Measurements from ENCODE around the gene CRHR1.
A peak's percentile ranks its signal among the peaks of the same experiment; 100 is the strongest.

Gene CRHR1

GRCh38 chr17:45813048-45813725 lies 29.1 kb downstream of the CRHR1 start:
- H3K4me3 Mint-ChIP-seq, result no peak overlapping the region
- DNase-seq (no peak), ATAC-seq (replicated peaks) (no peak)
- H3K27ac Mint-ChIP-seq, result no peak overlapping the region
- peaks cover 0 to 4% of the 10 kb centered on the region in 2 donors for H3K4me1 Mint-ChIP-seq
- peaks cover 10 to 31% of the 10 kb centered on the region in 2 donors for H3K27me3 Mint-ChIP-seq
- no peaks in the 10 kb centered on the region for H3K9me3 Mint-ChIP-seq
- no peaks in the 10 kb centered on the region for H3K36me3 Mint-ChIP-seq

DNA sequence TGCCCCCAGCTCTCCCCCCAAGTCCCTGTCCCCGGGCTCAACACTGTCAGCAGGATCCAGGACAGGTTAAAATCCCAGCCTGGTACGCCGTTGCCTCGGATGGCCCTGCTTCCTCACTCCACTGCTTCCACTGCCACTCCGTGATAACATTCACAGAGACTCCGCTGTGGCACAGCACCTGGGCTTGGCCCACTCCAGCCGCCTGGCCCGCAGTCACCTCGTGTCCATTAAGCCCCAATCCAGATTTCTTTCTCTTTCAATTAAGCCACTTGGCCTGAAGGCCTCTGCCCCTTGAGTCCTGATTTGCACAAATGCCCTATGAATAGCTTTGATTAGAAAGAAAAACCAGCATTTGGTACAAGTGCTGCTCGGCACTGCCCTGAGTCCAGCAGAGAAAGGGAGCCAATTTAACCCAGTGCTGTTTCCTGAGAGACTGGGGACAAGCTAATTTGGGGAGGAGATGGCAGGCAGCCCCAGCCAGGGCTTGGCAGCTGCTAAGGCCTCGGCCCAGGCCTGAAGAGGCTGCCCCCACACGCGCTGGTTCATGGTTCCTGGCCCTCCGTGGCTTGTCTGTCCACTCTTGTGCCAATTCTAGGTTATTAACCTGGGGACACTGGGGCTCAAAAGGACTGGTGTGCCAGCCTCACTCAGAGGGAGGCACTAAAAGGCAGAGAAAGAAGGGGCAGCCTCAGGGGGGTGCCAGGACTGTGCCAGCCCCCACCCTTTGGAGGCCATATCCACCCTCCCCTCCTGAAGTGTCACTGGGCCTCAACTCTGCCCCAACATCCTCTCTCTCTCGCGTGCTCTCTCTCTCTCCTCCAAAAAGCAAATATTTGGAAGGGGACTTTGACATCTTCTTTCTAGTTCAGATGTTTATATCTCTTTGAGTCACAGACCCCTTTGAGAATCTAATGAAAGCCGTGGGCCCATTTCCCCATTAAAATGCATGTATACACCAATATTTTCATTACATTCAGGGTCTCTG lies 30.8 kb downstream of the CRHR1 start:
- Mint-ChIP-seq H3K36me3 (no peaks in the 10 kb centered on the region), H3K9me3 (no peaks in the 10 kb centered on the region), H3K27me3 (peaks cover 10 to 39% of the 10 kb centered on the region in 2 donors), H3K27ac (no peak overlapping the region), H3K4me3 (no peak overlapping the region), H3K4me1 (peaks cover 0 to 4% of the 10 kb centered on the region in 2 donors)
- DNase-seq (no peak), ATAC-seq (replicated peaks) (no peak)

- no peaks in the 10 kb centered on the region for H3K36me3 Mint-ChIP-seq
- peaks cover 13 to 41% of the 10 kb centered on the region in 2 donors for H3K27me3 Mint-ChIP-seq
- ATAC-seq (replicated peaks) (no peak), DNase-seq (no peak)
- no peaks in the 10 kb centered on the region for H3K9me3 Mint-ChIP-seq
- no peak overlapping the region for H3K27ac Mint-ChIP-seq
- H3K4me1 Mint-ChIP-seq, result peaks cover 0 to 8% of the 10 kb centered on the region in 2 donors
- no peak overlapping the region for H3K4me3 Mint-ChIP-seq
These were observed 31.6 kb downstream of the CRHR1 start for GRCh38 chr17:45815752-45816151.

- H3K4me3 Mint-ChIP-seq, result no peak overlapping the region
- DNase-seq, result no peak
- H3K36me3 Mint-ChIP-seq, result no peaks in the 10 kb centered on the region
These were observed 33.9 kb downstream of the CRHR1 start for GRCh38 chr17:45818041-45818440.

GRCh38 chr17:45818699-45819098 lies 34.6 kb downstream of the CRHR1 start:
- H3K27ac Mint-ChIP-seq, result no peak overlapping the region
- H3K4me3 Mint-ChIP-seq, result no peak overlapping the region
- no peaks in the 10 kb centered on the region for H3K36me3 Mint-ChIP-seq
- peaks cover 0 to 5% of the 10 kb centered on the region in 2 donors for H3K4me1 Mint-ChIP-seq
- DNase-seq, result no peak
- peaks cover 11 to 36% of the 10 kb centered on the region in 2 donors for H3K27me3 Mint-ChIP-seq
- no peak for ATAC-seq (replicated peaks)
- no peaks in the 10 kb centered on the region for H3K9me3 Mint-ChIP-seq

More at GRCh38 chr17:45818041-45818440, 33.9 kb downstream of the CRHR1 start:
- H3K4me1 Mint-ChIP-seq, result peaks cover 0 to 9% of the 10 kb centered on the region in 2 donors
- no peak overlapping the region for H3K27ac Mint-ChIP-seq
- ATAC-seq (replicated peaks), result no peak
- peaks cover 15 to 41% of the 10 kb centered on the region in 2 donors for H3K27me3 Mint-ChIP-seq
- no peaks in the 10 kb centered on the region for H3K9me3 Mint-ChIP-seq

DNA sequence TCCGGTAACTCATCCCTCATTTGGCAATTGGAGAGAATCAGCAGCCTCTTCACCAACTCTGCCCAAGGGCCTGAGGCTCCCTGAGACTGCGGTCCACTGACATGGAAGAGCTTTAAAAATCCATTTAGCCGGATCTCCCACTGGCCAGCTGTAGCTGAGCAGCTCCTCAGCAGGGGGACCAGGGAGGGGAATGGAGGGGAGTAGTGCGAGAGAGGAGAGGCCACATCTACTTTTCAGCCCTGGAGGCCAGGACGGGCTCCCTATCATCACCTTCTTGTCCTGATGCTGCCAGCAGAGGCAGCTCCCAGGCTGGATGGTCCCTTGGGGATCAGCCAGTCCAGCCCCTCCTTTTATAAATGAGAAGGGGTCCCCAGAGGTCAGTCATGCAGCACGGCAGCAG lies 35.5 kb downstream of the CRHR1 start:
- peak overlapping the region; percentile 27 for H3K27ac Mint-ChIP-seq

GRCh38 chr17:45820052-45820780 lies 36.1 kb downstream of the CRHR1 start:
- peak overlapping the region; percentile 27 for H3K27ac Mint-ChIP-seq
- H3K9me3 Mint-ChIP-seq, result no peaks in the 10 kb centered on the region
- H3K36me3 Mint-ChIP-seq, result no peaks in the 10 kb centered on the region
- peak; percentile 43 to 45 for ATAC-seq (replicated peaks)
- no peak overlapping the region for H3K4me3 Mint-ChIP-seq
- peaks cover 14 to 32% of the 10 kb centered on the region in 2 donors for H3K27me3 Mint-ChIP-seq
- H3K4me1 Mint-ChIP-seq, result peaks cover 0 to 5% of the 10 kb centered on the region in 2 donors
- DNase-seq, result no peak

More for the DNA sequence above, 35.5 kb downstream of the CRHR1 start:
- no peaks in the 10 kb centered on the region for H3K9me3 Mint-ChIP-seq
- DNase-seq (no peak), ATAC-seq (replicated peaks) (no peak)
- H3K4me1 Mint-ChIP-seq, result peaks cover 0 to 5% of the 10 kb centered on the region in 2 donors
- H3K36me3 Mint-ChIP-seq, result no peaks in the 10 kb centered on the region
- H3K27me3 Mint-ChIP-seq, result peaks cover 14 to 35% of the 10 kb centered on the region in 2 donors
- no peak overlapping the region for H3K4me3 Mint-ChIP-seq

- Mint-ChIP-seq H3K27me3 (peaks cover 14 to 32% of the 10 kb centered on the region in 2 donors), H3K27ac (no peak overlapping the region), H3K4me3 (no peak overlapping the region), H3K4me1 (peaks cover 0 to 5% of the 10 kb centered on the region in 2 donors), H3K36me3 (no peaks in the 10 kb centered on the region), H3K9me3 (no peaks in the 10 kb centered on the region)
- ATAC-seq (replicated peaks) (no peak), DNase-seq (no peak)
These were observed 37.0 kb downstream of the CRHR1 start for GRCh38 chr17:45821147-45821546.

DNA sequence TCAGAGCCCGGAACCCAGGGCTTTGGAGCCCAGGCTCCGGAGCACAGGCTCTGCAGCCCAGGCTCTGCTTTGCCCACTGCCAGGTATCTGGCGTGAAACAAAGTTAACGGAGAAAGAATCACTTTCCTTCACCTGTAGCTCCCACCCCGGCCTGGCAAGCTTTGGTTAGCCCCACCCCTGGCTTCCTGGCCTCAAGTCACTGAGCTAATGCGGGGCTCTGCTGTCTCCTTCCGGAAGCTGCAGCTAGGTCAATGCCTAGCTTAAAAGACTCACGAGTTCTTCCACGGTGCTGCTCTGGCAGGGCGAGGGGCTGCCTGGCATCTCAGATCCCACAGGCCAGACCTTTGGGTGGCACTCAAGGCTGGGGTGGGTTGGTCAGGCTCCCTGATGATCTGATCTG lies 39.5 kb downstream of the CRHR1 start:
- H3K27me3 Mint-ChIP-seq, result peaks cover 21 to 29% of the 10 kb centered on the region in 2 donors
- H3K9me3 Mint-ChIP-seq, result no peaks in the 10 kb centered on the region
- no peak for ATAC-seq (replicated peaks)
- DNase-seq, result no peak
- H3K4me1 Mint-ChIP-seq, result peaks cover 0 to 5% of the 10 kb centered on the region in 2 donors
- no peak overlapping the region for H3K4me3 Mint-ChIP-seq
- no peaks in the 10 kb centered on the region for H3K36me3 Mint-ChIP-seq
- no peak overlapping the region for H3K27ac Mint-ChIP-seq

DNA sequence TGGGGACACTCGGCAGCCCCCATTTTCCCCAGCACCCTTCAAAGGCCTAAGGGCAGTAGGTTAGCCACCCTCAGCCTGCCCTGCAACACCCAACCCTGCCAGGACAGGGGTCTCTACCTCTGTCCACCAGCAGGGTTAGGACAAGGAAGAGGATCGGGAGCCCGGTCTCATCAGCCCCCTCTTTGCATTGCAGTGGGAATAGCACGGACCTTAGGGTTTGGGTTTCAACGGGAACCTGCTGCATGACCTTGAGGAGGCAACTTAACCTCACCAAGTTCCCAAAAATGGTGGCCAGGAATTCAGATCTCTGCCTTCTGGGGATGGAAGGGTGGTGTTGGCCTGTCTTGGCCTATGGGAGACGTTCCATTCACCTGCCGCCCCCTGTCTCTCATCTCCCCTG lies 40.4 kb downstream of the CRHR1 start:
- no peak for DNase-seq
- Mint-ChIP-seq H3K27ac (no peak overlapping the region), H3K36me3 (no peaks in the 10 kb centered on the region), H3K27me3 (peaks cover 28 to 32% of the 10 kb centered on the region in 2 donors), H3K9me3 (no peaks in the 10 kb centered on the region), H3K4me3 (no peak overlapping the region), H3K4me1 (peaks cover 0 to 5% of the 10 kb centered on the region in 2 donors)
- no peak for ATAC-seq (replicated peaks)

- DNase-seq, result no peak
- Mint-ChIP-seq H3K4me3 (no peak overlapping the region), H3K4me1 (peaks cover 0 to 5% of the 10 kb centered on the region in 2 donors), H3K36me3 (no peaks in the 10 kb centered on the region), H3K27me3 (peaks cover 28 to 37% of the 10 kb centered on the region in 2 donors), H3K27ac (no peak overlapping the region), H3K9me3 (no peaks in the 10 kb centered on the region)
- no peak for ATAC-seq (replicated peaks)
These were observed 40.9 kb downstream of the CRHR1 start for GRCh38 chr17:45824901-45825492.

GRCh38 chr17:45825792-45826191 lies 41.7 kb downstream of the CRHR1 start:
- no peaks in the 10 kb centered on the region for H3K36me3 Mint-ChIP-seq
- no peak for ATAC-seq (replicated peaks)
- H3K4me1 Mint-ChIP-seq, result peaks cover 0 to under 1% of the 10 kb centered on the region in 2 donors
- no peak overlapping the region for H3K27ac Mint-ChIP-seq
- peaks cover 25 to 37% of the 10 kb centered on the region in 2 donors for H3K27me3 Mint-ChIP-seq
- H3K4me3 Mint-ChIP-seq, result no peak overlapping the region
- DNase-seq, result no peak
- no peaks in the 10 kb centered on the region for H3K9me3 Mint-ChIP-seq

GRCh38 chr17:45826919-45827588 lies 42.9 kb downstream of the CRHR1 start:
- peaks cover 0 to 3% of the 10 kb centered on the region in 2 donors for H3K4me1 Mint-ChIP-seq
- H3K27me3 Mint-ChIP-seq, result peaks cover 19 to 30% of the 10 kb centered on the region in 2 donors
- H3K4me3 Mint-ChIP-seq, result no peak overlapping the region
- no peaks in the 10 kb centered on the region for H3K9me3 Mint-ChIP-seq
- no peaks in the 10 kb centered on the region for H3K36me3 Mint-ChIP-seq
- ATAC-seq (replicated peaks), result no peak
- DNase-seq, result no peak
- H3K27ac Mint-ChIP-seq, result no peak overlapping the region
